IgD-negative memory B cell (primary cell): Measurements from ENCODE around the gene IMMP1L. TPM values are rescaled to one million over a fixed set of nuclear protein-coding genes. Genes with fewer than 3 reads are reported as not detected.

Source experiments
- H3K27ac Mint-ChIP-seq, 3 donors: one replicate each; pipeline ENCODE4 v1.8.0; 2020 to 2022; ENCODE audit warnings: mild to moderate bottlenecking in 3 of 3, mixed read lengths in 3 of 3, moderate library complexity in 1 of 3
- H3K27me3 Mint-ChIP-seq: one replicate; pipeline ENCODE4 v1.8.0; 2021; ENCODE audit warnings: mixed read lengths
- H3K36me3 Mint-ChIP-seq: one replicate; pipeline ENCODE4 v1.8.0; 2020; ENCODE audit warnings: mild to moderate bottlenecking, mixed read lengths
- H3K4me1 Mint-ChIP-seq, 3 donors: one replicate each; pipeline ENCODE4 v1.8.0; 2020 to 2022; ENCODE audit warnings: mixed read lengths in 3 of 3, mild to moderate bottlenecking in 1 of 3
- H3K4me3 Mint-ChIP-seq, 4 donors: one replicate each; pipeline ENCODE4 v1.8.0; 2020 to 2022; ENCODE audit warnings: mild to moderate bottlenecking in 4 of 4, mixed read lengths in 4 of 4, moderate library complexity in 3 of 4
- H3K9me3 Mint-ChIP-seq, 3 donors: one replicate each; pipeline ENCODE4 v1.8.0; 2020 to 2021; ENCODE audit warnings: mixed read lengths in 3 of 3, mild to moderate bottlenecking in 1 of 3
- polyA plus RNA-seq: library from polyadenylated mRNA; unstranded; fragments of 300-500 nt; fragmentation: Illumina TruSeq; gene quantifications from one replicate; pipeline ENCODE4 v1.2.3, GENCODE V29; 2021

Gene IMMP1L
- polyA plus RNA-seq, 1 donor from 2014 or later, result 40.0 TPM

DNA sequence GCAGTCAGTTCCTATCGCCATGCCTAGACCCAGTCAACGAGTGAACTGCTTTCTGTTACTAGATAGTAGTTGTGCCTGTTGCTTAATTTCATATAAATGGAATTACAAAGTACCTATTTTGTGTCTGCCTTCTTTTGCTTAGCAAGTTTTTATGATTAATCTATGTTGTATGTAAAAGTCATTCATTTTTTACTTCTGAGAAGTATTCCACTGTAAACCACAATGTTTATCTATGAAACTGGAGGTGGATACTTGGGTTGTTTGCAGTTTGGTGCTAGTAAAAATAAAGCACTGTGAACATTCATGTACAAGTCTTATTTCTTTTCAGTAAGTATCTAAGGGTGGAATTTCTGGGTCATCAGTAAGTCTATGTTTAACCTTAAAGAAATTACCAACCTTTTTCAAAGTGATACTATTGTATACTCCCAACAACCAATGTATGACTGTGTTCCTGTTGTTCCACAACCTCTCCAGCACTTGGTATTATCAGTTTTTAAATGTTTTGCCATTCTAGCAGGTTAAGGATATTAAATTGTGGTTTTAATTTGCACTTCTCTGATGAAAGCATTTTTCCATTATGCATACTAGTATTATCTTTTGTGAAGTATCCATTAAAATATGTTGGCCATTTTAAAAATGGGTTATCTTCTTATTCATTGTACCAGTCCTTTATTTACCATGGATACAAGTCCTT, 71.5 kb downstream of the IMMP1L start:
- Mint-ChIP-seq H3K27ac (no peak overlapping the region), H3K4me1 (no peaks in the 10 kb centered on the region), H3K36me3 (peaks cover 2% of the 10 kb centered on the region), H3K4me3 (no peak overlapping the region), H3K27me3 (no peaks in the 10 kb centered on the region), H3K9me3 (no peaks in the 10 kb centered on the region)

DNA sequence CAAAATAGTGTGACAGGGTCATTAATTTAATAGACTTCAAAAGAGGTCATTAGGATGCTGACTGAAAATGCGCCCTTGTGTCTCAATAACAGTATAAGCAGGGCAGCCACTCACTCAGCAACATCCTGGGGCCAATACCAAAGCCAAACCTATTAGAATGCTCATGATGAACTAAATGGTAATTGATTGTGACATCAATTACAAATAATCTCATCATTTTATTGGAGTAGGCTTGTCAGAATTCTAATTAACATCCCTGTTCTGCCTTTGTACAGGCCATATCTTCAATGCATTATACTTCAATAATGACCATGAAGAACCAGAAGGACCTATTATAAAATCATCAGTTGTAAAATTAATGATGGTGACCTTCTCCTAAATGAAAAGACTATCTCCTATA, 75.6 kb downstream of the IMMP1L start:
- Mint-ChIP-seq H3K4me3 (no peak overlapping the region), H3K27me3 (no peaks in the 10 kb centered on the region), H3K9me3 (no peaks in the 10 kb centered on the region), H3K4me1 (no peaks in the 10 kb centered on the region), H3K27ac (no peak overlapping the region), H3K36me3 (peaks cover 4% of the 10 kb centered on the region)

DNA sequence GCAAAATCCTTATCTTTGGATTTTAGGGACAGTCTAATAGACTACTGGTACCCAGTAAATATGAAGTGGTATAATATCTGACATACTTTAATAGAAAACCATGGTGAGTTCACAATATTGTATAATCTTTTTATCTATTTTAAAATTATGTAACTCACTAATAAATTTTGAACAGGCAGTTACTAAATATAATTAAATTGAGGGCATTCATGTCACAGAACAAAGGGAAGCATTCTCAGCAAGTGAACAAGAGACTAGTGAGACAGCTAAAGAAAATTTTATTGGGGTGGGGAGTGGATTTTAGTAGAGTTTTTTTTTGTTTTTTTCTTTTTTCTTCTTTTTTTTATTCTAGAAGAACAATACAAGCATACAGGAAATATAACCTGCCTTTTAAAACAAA, 84.8 kb downstream of the IMMP1L start:
- H3K27ac Mint-ChIP-seq, result no peak overlapping the region
- peaks cover 0 to 1% (median 0%) of the 10 kb centered on the region in 3 donors for H3K4me1 Mint-ChIP-seq
- peaks cover 11% of the 10 kb centered on the region for H3K36me3 Mint-ChIP-seq
- H3K9me3 Mint-ChIP-seq, result no peaks in the 10 kb centered on the region
- H3K27me3 Mint-ChIP-seq, result no peaks in the 10 kb centered on the region
- no peak overlapping the region for H3K4me3 Mint-ChIP-seq

DNA sequence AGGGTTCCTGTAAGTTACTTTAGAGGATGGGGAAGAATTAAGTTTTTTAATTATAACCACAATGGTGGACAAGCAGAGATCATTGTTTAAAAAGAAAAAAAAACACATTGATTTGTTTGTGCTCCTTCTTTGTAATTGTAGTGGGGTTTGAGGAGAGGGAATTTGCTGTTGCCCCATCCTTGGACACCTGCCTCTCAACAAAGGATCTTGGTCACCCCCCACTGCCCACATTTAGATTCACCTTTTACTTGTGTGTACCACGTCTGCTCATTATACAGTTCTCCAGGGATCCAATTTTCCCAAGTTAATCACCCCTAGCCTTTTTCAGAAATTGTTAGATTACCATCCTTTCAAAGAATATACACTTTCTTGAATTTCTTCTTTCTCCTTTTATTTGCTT, 86.7 kb downstream of the IMMP1L start:
- Mint-ChIP-seq H3K27ac (no peak overlapping the region), H3K9me3 (no peaks in the 10 kb centered on the region), H3K27me3 (no peaks in the 10 kb centered on the region), H3K4me1 (peaks cover 0 to 1% (median 0%) of the 10 kb centered on the region in 3 donors), H3K4me3 (no peak overlapping the region), H3K36me3 (peaks cover 13% of the 10 kb centered on the region)

DNA sequence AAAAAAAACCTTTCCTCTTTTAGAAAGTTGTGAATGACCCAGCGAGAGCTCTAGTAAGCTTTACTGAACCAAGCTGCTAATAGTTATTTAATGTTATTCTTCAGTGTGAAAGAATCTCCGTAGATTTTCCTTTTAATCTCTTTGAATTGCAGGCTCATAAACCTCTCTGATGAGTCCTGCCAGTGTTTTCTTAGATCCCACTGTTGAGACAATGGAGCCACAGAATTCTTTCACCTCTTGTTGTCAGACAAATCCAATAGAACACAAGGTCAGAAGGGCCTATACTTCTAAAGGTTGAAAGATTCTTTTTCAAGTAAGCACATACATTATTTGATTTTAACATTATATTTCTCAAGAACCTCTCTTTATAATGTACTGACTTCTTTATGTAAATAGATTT, 87.6 kb downstream of the IMMP1L start:
- peaks cover 0 to 1% (median 0%) of the 10 kb centered on the region in 3 donors for H3K4me1 Mint-ChIP-seq
- no peaks in the 10 kb centered on the region for H3K9me3 Mint-ChIP-seq
- no peak overlapping the region for H3K27ac Mint-ChIP-seq
- H3K4me3 Mint-ChIP-seq, result no peak overlapping the region
- H3K27me3 Mint-ChIP-seq, result no peaks in the 10 kb centered on the region
- H3K36me3 Mint-ChIP-seq, result peaks cover 13% of the 10 kb centered on the region

DNA sequence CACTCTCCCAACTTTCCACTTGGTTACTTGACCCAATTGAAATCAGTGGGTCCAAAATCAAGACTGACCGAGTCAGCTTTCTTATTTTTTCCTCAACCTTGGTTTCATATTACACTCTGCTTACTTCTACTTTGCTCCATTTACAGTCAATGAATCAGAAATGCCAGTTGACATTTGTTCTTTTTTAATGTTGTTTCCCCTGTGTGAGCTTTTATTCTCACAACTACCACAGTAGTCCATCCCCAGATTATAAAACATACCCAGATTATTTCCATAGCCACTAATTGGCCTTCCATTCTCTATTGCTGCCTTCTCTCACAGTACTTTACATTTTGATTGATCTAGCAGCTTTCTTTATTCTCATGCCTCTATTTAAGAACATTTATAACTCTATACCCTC, 89.8 kb downstream of the IMMP1L start:
- Mint-ChIP-seq H3K27me3 (no peaks in the 10 kb centered on the region), H3K9me3 (no peaks in the 10 kb centered on the region), H3K36me3 (peaks cover 14% of the 10 kb centered on the region), H3K4me3 (no peak overlapping the region), H3K27ac (no peak overlapping the region), H3K4me1 (no peaks in the 10 kb centered on the region)

DNA sequence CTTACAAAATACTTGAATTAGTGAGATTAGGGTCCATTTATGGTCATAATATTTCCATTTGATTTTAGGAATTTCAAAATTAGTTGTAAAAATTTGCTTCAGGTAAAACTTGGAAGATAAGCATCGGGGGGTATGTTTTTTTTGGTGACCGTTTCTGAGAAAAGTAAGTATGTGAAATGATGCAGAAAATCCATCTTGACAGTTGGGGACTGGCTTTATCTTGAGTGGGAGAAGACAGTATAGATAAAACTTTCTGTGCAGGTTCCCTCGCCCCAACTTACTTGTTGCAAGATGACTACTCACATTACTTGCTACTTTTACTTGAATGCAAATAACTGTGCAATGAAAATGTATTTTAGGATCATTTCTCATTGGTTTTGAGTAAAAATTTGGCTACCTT, 90.3 kb downstream of the IMMP1L start:
- peaks cover 16% of the 10 kb centered on the region for H3K36me3 Mint-ChIP-seq
- no peaks in the 10 kb centered on the region for H3K9me3 Mint-ChIP-seq
- no peaks in the 10 kb centered on the region for H3K4me1 Mint-ChIP-seq
- H3K4me3 Mint-ChIP-seq, result no peak overlapping the region
- H3K27ac Mint-ChIP-seq, result no peak overlapping the region
- H3K27me3 Mint-ChIP-seq, result no peaks in the 10 kb centered on the region

DNA sequence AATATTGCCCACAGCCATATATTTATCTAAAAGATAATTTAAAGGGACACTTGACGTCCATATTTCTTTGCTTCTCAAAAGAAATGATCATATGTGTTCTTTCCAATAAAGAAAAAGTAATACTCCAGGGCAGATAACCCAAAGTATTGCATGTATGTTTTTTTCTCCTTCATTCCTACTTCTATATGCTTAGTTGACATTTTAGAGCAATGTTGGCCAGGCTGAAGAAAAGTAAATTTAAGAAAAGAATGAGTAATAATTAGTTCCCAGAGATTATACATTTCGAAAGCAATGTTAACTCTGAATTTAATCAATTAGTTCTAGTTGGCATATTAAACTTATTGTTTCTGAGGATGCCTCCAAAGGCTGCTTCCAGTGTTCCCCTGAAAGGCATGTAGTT, 91.6 kb downstream of the IMMP1L start:
- no peaks in the 10 kb centered on the region for H3K27me3 Mint-ChIP-seq
- H3K4me3 Mint-ChIP-seq, result no peak overlapping the region
- no peaks in the 10 kb centered on the region for H3K4me1 Mint-ChIP-seq
- H3K36me3 Mint-ChIP-seq, result peaks cover 11% of the 10 kb centered on the region
- H3K27ac Mint-ChIP-seq, result no peak overlapping the region
- H3K9me3 Mint-ChIP-seq, result no peaks in the 10 kb centered on the region

DNA sequence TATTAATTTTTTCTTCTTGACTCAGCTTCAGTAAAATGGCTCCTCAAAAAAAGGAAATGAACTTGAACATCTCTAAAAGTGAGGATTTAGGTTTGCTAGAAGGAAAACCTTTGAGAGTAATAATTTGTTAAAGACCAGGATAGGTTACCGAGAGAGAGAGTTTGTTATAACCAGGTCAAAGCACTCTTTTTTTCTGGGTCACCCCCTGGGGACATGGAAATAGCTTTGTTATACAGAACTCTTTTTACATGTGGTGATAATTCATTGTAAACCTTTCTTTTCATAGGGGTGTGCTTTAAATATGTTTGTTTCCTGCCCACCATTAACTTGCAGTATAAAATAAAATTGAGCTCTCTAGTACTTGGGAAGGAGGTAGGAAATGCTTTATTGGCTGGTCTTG, 92.1 kb downstream of the IMMP1L start:
- H3K27me3 Mint-ChIP-seq, result no peaks in the 10 kb centered on the region
- no peaks in the 10 kb centered on the region for H3K4me1 Mint-ChIP-seq
- H3K4me3 Mint-ChIP-seq, result no peak overlapping the region
- peaks cover 10% of the 10 kb centered on the region for H3K36me3 Mint-ChIP-seq
- H3K27ac Mint-ChIP-seq, result no peak overlapping the region
- H3K9me3 Mint-ChIP-seq, result no peaks in the 10 kb centered on the region

DNA sequence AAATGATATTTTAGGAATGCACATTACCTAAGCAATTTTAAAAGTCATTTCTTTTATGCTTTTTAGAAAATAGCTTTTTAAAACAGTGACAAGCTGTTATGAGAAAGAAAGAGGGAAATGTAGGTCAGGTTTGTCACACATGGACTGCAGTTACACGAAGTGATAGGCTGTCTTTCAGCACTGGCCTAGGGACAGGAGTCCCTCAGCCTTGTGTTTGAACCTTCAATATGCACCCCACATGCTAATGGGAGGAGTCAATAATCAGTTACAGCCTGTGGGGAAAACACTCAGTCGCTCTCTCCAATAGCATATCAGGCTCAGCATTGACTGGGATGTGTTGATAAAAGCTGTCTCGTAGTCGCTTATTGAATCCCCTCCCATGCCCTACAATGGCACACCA, 94.0 kb downstream of the IMMP1L start:
- Mint-ChIP-seq H3K4me3 (no peak overlapping the region), H3K27me3 (no peaks in the 10 kb centered on the region), H3K4me1 (no peaks in the 10 kb centered on the region), H3K36me3 (peaks cover 19% of the 10 kb centered on the region), H3K27ac (no peak overlapping the region), H3K9me3 (peaks cover 0 to 2% (median under 1%) of the 10 kb centered on the region in 3 donors)

DNA sequence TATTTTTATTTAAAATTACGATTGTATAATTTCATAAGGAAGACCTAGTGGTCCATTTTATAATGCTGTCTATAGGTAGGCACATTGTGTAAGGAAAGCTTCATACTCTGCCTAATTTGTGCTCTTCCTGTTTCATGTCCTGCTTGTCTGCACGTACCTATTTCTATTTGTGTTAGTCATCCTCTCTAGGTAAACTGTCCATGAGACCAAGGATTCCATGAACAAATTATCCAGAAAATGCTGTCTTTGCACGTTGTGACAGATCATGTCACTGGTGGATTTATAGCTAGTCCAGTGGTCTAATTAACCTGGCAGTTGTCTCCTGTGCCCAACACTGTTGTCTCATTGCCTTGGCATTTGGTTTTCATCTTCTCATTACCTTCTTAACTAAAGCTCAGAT, 95.1 kb downstream of the IMMP1L start:
- no peak overlapping the region for H3K27ac Mint-ChIP-seq
- no peaks in the 10 kb centered on the region for H3K27me3 Mint-ChIP-seq
- peaks cover 0 to 3% (median 2%) of the 10 kb centered on the region in 3 donors for H3K9me3 Mint-ChIP-seq
- peaks cover 0 to 2% (median 0%) of the 10 kb centered on the region in 3 donors for H3K4me1 Mint-ChIP-seq
- H3K4me3 Mint-ChIP-seq, result no peak overlapping the region
- H3K36me3 Mint-ChIP-seq, result peaks cover 20% of the 10 kb centered on the region

DNA sequence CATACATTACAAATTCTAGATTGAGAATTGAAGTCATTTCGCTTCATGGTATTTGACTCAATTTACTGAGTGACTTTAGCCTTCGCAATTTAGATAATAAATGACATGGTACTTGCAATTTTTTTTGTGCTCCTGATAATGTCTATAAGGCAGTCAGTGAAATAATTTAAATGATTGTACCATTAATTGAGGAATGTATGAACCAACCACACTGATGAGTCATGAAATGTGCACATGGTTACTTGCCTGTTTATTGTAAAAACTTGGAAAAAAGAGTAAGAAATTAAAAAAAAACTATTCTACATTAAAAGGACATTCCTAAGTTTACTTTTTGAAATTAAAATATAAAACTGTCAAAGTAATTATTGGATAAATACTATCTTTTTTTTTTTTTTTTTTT, 96.5 kb downstream of the IMMP1L start:
- Mint-ChIP-seq H3K4me1 (peaks cover 0 to 6% (median 2%) of the 10 kb centered on the region in 3 donors), H3K4me3 (no peak overlapping the region), H3K27me3 (no peaks in the 10 kb centered on the region), H3K36me3 (peaks cover 20% of the 10 kb centered on the region), H3K9me3 (peaks cover 0 to 3% (median 2%) of the 10 kb centered on the region in 3 donors), H3K27ac (no peak overlapping the region)

DNA sequence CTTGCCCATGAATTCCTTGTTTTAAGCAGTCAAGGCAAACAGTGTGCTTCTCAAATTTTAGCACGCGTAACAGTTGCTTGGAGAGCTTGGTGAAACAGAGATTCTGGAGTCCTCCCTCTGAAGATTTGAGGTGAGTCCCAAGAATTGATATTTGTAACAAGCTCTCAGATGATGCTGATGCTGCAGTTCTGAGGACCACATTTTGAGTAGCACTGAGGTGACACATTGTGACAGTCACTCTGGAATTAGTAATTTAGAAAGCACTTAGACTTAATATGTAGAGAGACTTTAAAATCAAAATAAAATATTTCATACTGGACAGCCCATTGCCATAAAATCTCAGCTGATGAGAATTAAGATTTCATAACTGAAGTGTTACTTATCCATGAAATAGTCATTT, 101.2 kb downstream of the IMMP1L start:
- peaks cover 0 to 3% (median 2%) of the 10 kb centered on the region in 3 donors for H3K9me3 Mint-ChIP-seq
- no peak overlapping the region for H3K4me3 Mint-ChIP-seq
- no peak overlapping the region for H3K27ac Mint-ChIP-seq
- H3K4me1 Mint-ChIP-seq, result peaks cover 0 to 6% (median 2%) of the 10 kb centered on the region in 3 donors
- H3K36me3 Mint-ChIP-seq, result peaks cover 16% of the 10 kb centered on the region
- no peaks in the 10 kb centered on the region for H3K27me3 Mint-ChIP-seq

DNA sequence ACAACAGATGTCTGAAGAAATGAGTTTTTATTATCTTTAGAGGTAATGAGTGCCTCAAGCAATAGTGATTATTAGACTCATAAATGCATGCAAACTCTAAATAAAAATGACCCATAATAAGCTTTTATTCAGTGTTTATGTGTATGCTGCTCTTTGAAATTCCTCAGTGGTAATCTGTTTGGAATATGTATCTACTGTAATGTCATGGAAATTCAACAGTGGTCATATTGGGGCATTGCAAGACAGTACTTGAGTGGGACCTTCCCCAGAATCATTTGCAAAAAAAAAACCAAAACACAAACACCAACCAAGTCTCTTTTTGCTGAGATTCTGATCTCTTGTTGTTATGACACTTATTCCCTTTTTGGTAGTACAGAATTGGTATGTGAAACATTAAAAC, 104.8 kb downstream of the IMMP1L start:
- H3K9me3 Mint-ChIP-seq, result no peaks in the 10 kb centered on the region
- H3K36me3 Mint-ChIP-seq, result peaks cover 8% of the 10 kb centered on the region
- H3K27me3 Mint-ChIP-seq, result no peaks in the 10 kb centered on the region
- H3K27ac Mint-ChIP-seq, result no peak overlapping the region
- H3K4me3 Mint-ChIP-seq, result no peak overlapping the region
- peaks cover 2 to 6% (median 3%) of the 10 kb centered on the region in 3 donors for H3K4me1 Mint-ChIP-seq

DNA sequence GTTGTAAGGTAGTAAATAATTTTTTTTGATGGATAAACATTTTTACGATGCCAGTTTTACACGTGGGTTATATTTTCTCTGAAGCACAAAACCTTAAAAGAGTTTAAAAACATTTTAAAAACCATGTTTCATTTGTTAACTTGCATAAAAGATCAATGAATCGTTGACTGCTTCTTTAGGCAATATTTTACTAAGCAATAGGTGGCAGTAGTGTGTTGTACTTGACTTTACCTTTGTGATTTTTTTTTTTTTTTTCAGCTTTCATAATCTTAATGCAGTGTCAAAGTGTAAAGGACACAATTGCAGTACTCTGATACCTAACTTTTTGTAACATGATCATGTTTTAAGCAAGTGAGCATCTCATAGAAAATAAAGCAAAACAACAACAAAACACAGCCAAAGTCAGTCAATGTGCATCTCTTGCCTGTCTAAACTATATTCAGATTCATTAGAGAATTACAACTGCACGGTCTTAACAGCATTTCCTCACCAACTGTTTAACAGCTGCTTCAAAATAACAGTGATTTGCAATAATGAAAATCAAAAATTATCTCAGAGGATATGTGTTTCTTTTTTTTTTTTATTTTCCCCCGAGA, 112.1 kb downstream of the IMMP1L start:
- peaks cover 5% of the 10 kb centered on the region for H3K36me3 Mint-ChIP-seq
- H3K9me3 Mint-ChIP-seq, result peaks cover 0 to 5% (median 0%) of the 10 kb centered on the region in 3 donors
- H3K27me3 Mint-ChIP-seq, result no peaks in the 10 kb centered on the region
- no peak overlapping the region for H3K4me3 Mint-ChIP-seq
- H3K27ac Mint-ChIP-seq, result no peak overlapping the region
- H3K4me1 Mint-ChIP-seq, result peaks cover 3 to 6% (median 5%) of the 10 kb centered on the region in 3 donors

DNA sequence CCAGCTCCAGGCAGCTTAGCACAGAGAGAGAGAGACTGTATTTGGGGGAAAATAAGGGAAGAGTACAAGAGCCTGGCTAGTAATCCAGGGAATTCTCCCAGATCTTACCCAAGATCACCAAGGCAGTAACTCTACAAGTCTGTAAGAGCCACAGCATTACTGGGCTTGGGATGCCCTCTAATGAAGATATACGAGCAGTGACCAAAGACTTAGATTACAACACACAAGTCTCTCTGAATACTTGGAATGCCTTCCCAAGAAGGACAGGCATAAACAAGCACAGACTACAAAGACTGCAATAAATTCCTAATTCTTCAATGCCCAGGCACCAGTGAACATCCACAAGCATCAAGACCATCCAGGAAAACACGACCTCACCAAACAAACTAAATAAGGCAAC, 122.0 kb downstream of the IMMP1L start:
- Mint-ChIP-seq H3K4me1 (peaks cover 0 to 2% (median 0%) of the 10 kb centered on the region in 3 donors), H3K9me3 (peaks cover 1 to 9% (median 3%) of the 10 kb centered on the region in 3 donors), H3K27me3 (no peaks in the 10 kb centered on the region), H3K36me3 (peaks cover 9% of the 10 kb centered on the region), H3K27ac (no peak overlapping the region), H3K4me3 (no peak overlapping the region)
